T47D (cell line): Measurements from ENCODE around the gene STAM2.
"Not testable (repeated sequence)": the region's sequence is repeated elsewhere in the genome, so short reads cannot be mapped to it uniquely, and the experiment has no call there.

Experiments used
- DNase-seq, 2 experiments: peaks; one replicate each; pipeline versions ENCODE4 v3.0.0 to v3.0.0-alpha.2; 2011 to 2012; ENCODE audit warnings: low read depth in 1 of 2, low spot score in 1 of 2
- JUND ChIP-seq: IDR thresholded peaks from 2 replicates; pipeline ENCODE4 v1.6.1; 2012; ENCODE audit warnings: low read depth
- in situ Hi-C: cut with HindIII; loops from 2 replicates; pipeline ENCODE4 v1.10.0; 2016; ENCODE audit warnings: low sequenced_read_pairs, low pct_unique_long_range_greater_than_20kb

Gene STAM2

GRCh38 chr2:152115952-152116351 lies 59.6 kb downstream of the STAM2 start:
- TF ChIP-seq JUND, result no peak
- peak in 1 of 2 experiments; percentile 44 for DNase-seq
- in situ Hi-C loops, result no loop called here

- TF ChIP-seq JUND, result no peak
- DNase-seq, result no peak
- in situ Hi-C loops, result no loop called here
Observed at GRCh38 chr2:152114366-152114765, 61.2 kb downstream of the STAM2 start.

- in situ Hi-C loops, result not testable (repeated sequence)
Observed at GRCh38 chr2:152107140-152107539, 68.4 kb downstream of the STAM2 start.

GRCh38 chr2:152106464-152106863 lies 69.1 kb downstream of the STAM2 start:
- in situ Hi-C loops, result no loop called here
- DNase-seq, result no peak
- no peak for TF ChIP-seq JUND

More at GRCh38 chr2:152107140-152107539, 68.4 kb downstream of the STAM2 start:
- DNase-seq, result not testable (repeated sequence)

- TF ChIP-seq JUND, result no peak
- DNase-seq, result no peak
- in situ Hi-C loops, result no loop called here
Observed at GRCh38 chr2:152103271-152103670, 72.3 kb downstream of the STAM2 start.

GRCh38 chr2:152100961-152101360 lies 74.6 kb downstream of the STAM2 start:
- in situ Hi-C loops, result no loop called here
- DNase-seq, result no peak
- no peak for TF ChIP-seq JUND

GRCh38 chr2:152099367-152100050 lies 76.1 kb downstream of the STAM2 start:
- TF ChIP-seq JUND, result no peak
- peak; percentile 4 to 38 for DNase-seq
- in situ Hi-C loops, result no loop called here

GRCh38 chr2:152098496-152099366 lies 76.8 kb downstream of the STAM2 start, which contains the start of gene CACNB4:
Gene CACNB4 (minus strand): TSS chr2:152099044.
- peak; percentile 45 to 64 for DNase-seq
- in situ Hi-C loops, result no loop called here
- no peak for TF ChIP-seq JUND

GRCh38 chr2:152097801-152098495 lies 77.6 kb downstream of the STAM2 start:
- TF ChIP-seq JUND, result no peak
- DNase-seq, result peak; percentile 35 to 44
- in situ Hi-C loops, result no loop called here

- no peak for TF ChIP-seq JUND
- in situ Hi-C loops, result no loop called here
- peak in 1 of 2 experiments; percentile 36 for DNase-seq
Observed at GRCh38 chr2:152097290-152097800, 78.2 kb downstream of the STAM2 start.

- in situ Hi-C loops, result no loop called here
- TF ChIP-seq JUND, result no peak
- peak in 1 of 2 experiments; percentile 44 for DNase-seq
Observed at GRCh38 chr2:152095146-152095545, 80.4 kb downstream of the STAM2 start.

- in situ Hi-C loops, result no loop called here
- no peak for TF ChIP-seq JUND
Observed at GRCh38 chr2:152094014-152094413, 81.5 kb downstream of the STAM2 start.

More at GRCh38 chr2:152094014-152094413, 81.5 kb downstream of the STAM2 start:
- DNase-seq, result no peak
